ENCODE data around the gene RBM38.
A peak's percentile ranks its signal among the peaks of the same experiment; 100 is the strongest.

The RBM38 gene

DNA sequence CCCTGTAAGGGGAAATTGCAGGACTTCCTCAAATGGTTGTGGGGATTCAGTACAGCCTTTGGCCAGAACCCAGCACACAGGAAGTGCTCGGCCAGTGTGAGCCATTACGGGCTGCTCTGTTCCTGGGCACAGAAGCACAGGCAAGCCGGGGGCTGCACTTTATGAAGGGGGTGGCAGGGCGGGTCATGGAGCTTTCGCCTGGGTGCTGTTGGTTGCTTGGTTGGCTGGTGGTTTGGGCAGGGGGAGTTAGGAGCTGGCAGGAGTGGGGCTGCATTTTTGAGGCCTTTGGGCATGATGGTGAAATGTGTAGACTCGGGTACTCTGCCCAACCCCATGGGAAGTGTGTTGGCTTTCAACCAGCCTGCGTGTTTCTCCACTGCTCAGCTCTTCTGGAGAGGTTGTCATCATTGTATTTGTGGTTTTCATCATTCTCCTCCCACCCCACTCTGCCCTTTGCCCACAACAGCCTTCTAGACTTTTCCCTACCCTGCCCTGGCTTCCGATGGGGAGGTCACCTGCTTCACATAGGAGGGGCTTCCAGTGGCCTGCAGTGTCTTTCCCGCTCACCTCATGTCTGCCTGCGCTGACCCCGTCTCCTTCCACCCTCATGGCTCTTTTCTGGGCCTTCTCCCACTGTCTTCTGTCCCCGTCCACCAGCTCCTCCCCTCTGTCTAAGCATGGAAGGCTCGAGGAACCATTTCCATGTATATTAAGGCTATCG is 16.1 kb upstream of the RBM38 start:
- DNase-seq (ENCODE audit: low spot score) = no peak

- no peak for DNase-seq (ENCODE audit: low spot score)
Observed at GRCh38 chr20:57375652-57376230, 15.5 kb upstream of the RBM38 start.

GRCh38 chr20:57377350-57377749 is 13.8 kb upstream of the RBM38 start:
- no peak for DNase-seq (ENCODE audit: low spot score)

DNA sequence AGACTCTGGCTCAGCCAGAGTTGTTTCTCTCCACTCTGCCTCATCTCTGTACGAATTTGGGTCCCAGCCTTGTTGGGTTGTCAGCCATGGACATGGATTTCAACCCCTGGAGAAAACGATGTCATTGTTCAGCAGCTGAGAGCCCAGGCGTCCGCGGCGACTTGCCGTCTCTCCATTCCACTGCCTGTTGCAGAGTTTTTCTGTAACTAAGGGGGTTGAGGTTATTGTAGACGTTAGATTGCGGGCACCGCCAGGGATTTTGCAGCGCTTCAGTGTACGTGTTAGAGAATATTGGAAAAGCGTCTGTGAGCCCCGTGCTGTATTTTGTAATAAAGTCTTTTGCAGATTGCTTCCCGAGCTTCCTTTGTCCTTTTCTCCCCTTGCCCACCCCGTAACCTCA is 13.1 kb upstream of the RBM38 start:
- no peak for DNase-seq (ENCODE audit: low spot score)

GRCh38 chr20:57378646-57379262 is 12.4 kb upstream of the RBM38 start:
- DNase-seq (ENCODE audit: low spot score) = no peak

- DNase-seq (ENCODE audit: low spot score) = no peak
Observed at GRCh38 chr20:57379263-57379647, 11.9 kb upstream of the RBM38 start.

GRCh38 chr20:57380081-57380750 is 11.0 kb upstream of the RBM38 start:
- DNase-seq (ENCODE audit: low spot score) = no peak

- DNase-seq (ENCODE audit: low spot score) = peak; percentile 85
Observed at GRCh38 chr20:57381596-57382503, 9.3 kb upstream of the RBM38 start.

DNA sequence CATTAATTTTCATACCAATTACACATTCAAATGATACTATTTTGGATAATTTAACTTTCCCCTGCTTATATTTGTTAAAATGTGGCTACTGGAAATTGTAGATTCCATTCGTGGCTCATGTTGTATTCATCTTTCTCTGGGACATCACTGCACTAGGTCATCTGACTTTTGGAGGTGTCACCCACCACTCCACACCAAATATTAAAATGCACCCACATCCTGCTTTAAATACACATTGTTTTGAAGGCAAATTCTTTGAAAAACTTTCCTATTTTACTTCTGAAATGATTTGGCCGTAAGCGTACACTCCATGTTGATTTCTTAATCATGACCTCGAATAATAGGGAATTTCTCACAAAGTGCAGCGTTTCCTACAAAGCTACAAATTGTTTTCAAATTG is 8.7 kb upstream of the RBM38 start:
- DNase-seq (ENCODE audit: low spot score) = no peak

DNA sequence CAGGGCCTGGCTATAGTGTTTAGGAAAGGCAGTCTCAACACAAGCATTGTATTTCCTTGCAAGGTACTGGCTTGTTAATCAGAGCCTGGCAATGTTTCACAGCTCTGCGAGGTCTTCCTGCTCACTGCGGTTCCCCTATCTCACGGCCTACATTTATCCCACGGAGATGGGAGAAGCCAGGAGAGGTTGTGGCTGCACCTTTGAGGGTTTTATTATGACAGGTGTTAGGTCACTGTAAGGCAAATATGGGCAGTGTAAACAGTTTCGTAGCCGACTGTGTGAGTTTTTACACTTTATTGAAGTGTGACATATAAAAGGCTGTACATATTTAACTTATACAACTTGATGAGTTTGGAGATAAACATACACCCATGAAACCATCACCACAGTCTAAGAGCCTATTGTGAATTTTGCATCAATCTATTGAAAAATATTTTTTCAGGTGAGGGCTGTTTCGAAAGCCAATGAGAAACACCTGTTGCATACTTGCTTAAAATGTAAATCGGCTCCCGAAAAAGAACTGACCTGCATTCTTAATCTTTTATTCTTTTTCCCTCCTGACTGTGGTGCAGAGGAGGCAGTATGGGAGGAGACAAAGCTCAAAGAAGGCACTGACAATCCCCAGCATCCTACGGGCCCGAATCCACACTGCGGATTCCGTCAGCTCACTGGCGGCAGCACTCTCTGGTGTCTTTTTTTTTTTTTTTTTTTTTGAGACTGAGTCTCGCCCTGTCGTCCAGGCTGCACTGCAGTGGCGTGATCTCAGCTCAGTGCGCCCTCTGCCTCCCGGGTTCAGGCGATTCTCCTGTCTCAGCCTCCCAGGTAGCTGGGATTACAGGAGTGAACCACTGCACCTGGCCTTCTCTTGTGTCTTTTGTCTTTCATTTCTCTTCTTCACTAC is 7.5 kb upstream of the RBM38 start:
- DNase-seq (ENCODE audit: low spot score) = no peak

DNA sequence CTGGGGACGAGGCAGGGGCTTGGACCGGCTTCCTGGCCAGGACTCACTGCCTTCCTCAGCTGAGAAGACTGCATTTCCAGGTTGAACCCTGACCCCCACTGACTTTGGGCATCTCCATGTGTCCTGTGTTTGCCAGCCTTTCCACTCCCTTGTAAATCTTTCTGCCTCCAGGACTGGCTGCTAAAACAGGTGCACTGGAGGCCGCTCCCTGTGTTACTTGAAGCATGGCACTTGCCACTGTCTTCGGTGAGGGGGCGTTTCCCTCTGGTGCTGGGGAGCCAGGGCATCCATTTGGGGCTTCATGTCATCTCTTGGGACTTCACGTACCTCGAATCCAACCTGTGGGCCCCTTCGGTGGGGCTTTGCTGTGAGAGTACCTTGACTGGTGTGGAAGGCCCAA is 6.7 kb upstream of the RBM38 start:
- DNase-seq (ENCODE audit: low spot score) = no peak

GRCh38 chr20:57384953-57385761 is 6.0 kb upstream of the RBM38 start:
- no peak for DNase-seq (ENCODE audit: low spot score)

- DNase-seq (ENCODE audit: low spot score) = no peak
Observed at GRCh38 chr20:57385940-57386339, 5.3 kb upstream of the RBM38 start.

GRCh38 chr20:57386762-57387161 is 4.4 kb upstream of the RBM38 start:
- DNase-seq (ENCODE audit: low spot score) = no peak

DNA sequence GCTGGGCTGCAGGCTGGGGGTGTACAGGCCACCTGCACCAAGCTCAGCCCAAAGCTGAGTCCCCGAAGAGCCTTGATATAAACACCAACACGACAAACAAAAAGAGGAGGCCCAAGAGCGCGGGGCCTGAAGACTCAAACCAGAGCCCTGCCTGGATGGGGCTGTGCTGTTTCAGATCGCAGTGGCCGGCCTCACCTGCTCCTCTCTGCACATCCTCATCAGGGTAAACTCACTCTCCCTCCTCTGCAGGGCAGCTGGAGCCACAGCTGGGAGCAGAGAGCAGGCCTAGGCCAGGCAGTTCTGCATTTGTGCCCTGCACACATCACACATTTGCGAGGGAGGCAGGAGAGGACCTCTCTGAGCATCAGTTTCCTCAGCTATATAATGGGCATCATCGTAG is 3.7 kb upstream of the RBM38 start:
- DNase-seq (ENCODE audit: low spot score) = no peak

GRCh38 chr20:57387945-57388371 is 3.2 kb upstream of the RBM38 start:
- DNase-seq (ENCODE audit: low spot score) = no peak

DNA sequence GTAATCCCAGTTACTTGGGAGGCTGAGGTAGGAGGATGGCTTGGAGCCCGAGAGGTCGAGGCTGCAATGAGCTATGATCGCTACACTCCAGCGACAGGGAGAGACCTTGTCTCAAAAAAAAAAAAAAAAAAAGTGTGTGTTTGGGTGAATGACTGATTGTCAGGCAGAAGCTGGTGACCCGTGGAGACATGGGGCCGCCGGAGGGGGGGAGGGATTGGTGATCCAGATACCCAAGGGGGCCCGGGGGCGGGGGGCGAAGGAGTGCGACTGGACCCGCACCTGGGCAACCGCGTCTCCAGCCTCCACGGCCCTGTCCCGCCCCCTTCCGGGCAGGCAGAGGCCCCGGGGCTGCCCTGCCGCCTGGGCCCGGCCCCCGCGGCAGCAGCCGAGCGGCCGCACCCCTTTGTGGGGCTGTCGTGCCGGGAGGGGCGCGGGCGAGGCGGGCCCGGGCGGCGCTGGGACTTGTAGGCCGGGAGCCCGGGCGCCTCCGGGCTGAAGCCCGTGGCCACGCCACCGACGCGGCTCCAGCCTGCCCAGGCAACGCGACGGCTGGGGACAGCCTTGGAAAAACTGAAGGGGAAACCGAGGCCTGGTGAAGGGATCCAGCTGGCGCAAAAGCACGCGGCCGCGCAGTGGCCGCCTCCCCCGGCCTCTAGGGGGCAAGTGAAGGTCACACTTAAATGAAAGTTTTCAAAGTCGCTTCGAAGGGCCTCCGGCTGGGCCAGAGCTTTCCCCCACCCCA is 2.1 kb upstream of the RBM38 start:
- no peak for DNase-seq (ENCODE audit: low spot score)

DNA sequence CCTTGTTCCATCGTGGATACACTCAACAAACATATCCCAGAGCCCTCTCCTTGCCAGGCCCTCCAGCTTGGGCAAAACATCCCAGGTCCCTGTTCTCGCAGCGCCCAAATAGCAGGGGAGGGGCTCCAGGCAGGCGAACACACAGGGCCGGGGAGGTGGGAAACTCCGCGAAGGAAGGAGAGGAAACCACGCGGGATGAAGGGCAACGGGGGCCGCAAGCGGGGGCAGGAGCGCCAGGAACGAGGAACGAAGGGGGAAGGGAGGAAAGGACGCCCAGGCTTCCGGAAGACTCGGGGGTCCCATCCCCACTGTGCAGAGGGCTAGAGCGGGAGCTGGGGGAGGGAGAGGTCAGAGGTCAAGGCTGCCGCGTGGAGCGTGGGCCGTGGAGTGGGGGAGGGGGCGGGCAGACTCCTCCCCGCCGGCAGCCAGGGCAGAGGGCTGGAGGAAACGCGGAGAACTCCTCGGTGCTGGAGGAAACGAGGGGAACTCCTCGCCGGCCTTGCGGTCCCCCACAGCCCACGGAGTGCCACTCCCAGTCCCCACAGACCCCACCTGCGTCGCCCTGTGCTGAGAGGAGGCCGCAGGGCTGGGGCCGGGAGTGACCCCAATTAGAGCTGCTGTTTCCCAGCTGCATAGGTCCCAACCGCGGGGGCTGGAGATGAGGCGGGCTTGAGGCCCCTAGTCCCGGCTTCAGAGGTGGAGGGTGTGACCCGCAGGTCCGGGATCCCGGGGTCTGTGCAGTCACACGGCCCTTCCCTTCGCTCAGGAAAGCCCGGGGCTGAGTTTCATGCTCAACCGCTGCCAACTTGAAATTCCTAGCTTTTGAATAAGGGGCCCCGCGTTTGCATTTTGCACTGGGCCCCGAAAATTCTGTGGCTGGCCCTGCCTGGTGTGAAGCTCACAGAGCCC is 1.2 kb upstream of the RBM38 start:
- no peak for DNase-seq (ENCODE audit: low spot score)

Measured in D341Med (cell line).